Measurements from ENCODE around the gene ATP1B4.

The ATP1B4 gene

GRCh38 chrX:120372667-120373370, 10.9 kb downstream of the ATP1B4 start:
- no peak for DNase-seq

DNA sequence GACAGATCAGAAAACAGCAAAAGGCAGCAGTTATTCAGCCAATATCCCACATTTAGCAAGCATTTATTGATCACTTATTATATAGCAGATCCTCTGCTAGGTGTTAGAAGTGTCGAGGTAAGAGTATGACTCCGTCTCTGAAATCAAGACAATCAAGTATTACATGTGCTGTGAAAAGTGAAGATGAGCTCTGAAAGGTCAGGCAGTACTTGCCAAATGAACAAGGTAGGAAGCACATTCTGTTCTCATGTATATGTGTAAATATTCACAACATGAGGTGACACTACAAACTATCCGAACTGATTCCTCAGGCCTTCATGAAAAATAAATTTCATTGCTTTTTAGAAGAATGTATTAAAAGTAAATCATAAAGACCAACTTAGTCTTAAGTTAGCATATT, 15.3 kb downstream of the ATP1B4 start:
- no peak for DNase-seq

- no peak for DNase-seq
Observed at GRCh38 chrX:120377715-120378114, 15.8 kb downstream of the ATP1B4 start.

DNA sequence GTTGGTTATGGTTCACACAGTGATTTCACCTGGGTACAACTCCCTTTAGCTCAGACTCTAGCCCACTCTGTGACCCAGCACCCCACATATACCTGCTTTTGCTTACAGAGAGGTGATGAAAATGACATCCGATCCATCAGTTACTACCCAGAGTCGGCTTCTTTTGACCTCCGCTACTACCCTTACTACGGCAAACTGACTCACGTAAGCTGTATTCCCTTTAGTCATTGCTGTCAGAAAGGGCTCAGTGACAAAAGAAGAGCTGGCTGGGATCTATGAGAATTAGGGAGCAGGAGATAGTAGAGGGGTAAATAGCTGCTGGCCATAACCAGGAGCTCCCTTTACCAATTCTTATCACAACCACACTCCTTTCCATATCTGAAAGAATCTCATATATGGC, 16.7 kb downstream of the ATP1B4 start:
- DNase-seq: no peak

GRCh38 chrX:120379937-120380681, 18.2 kb downstream of the ATP1B4 start:
- no peak for DNase-seq

- DNase-seq: no peak
Observed at GRCh38 chrX:120380699-120381098, 18.8 kb downstream of the ATP1B4 start.

GRCh38 chrX:120401301-120401700, 39.4 kb downstream of the ATP1B4 start:
- no peak for DNase-seq

- DNase-seq: no peak
Observed at GRCh38 chrX:120402369-120402768, 40.5 kb downstream of the ATP1B4 start.

- DNase-seq: no peak
Observed at GRCh38 chrX:120406638-120407037, 44.7 kb downstream of the ATP1B4 start.

- no peak for DNase-seq
Observed at GRCh38 chrX:120408168-120408567, 46.3 kb downstream of the ATP1B4 start.

DNA sequence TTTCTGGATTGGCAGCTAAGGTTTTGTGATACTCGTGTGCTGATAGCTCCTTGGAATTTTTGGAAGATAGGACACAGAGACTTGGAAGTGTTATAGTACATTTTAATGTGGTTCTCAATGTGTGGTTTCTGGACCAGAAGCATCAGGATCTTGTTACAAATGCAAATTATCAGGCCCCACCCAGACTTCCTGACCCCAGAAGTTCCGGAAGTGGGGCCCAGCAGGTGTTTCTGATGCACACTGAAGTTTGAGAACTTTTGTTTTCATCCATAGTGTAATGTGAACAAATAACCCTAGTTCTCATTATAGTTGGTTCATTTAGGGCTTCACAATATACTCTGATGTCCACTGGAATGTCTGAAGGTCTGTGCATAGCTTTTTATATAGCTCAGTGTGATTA, 57.6 kb downstream of the ATP1B4 start:
- no peak for DNase-seq

- no peak for DNase-seq
Observed at GRCh38 chrX:120426599-120426998, 64.7 kb downstream of the ATP1B4 start.

DNA sequence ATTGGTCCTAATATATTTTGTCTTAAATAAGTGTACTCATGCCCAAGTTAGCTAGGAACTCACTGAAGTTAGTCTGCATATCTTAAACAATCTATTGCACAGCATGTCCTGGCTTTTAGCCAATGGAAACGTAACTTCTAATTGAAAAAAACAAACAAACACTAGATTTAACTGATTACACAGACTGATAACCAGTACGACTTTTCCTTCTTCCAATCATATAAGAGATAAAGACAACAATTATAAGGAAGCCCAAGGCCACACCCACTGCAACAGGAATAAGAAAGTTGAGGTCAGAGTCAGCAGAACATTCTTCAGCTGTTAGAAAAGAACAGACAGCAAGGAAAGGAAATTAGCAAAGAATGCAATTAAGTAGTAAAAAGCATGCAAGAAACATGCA, 66.4 kb downstream of the ATP1B4 start:
- no peak for DNase-seq

DNA sequence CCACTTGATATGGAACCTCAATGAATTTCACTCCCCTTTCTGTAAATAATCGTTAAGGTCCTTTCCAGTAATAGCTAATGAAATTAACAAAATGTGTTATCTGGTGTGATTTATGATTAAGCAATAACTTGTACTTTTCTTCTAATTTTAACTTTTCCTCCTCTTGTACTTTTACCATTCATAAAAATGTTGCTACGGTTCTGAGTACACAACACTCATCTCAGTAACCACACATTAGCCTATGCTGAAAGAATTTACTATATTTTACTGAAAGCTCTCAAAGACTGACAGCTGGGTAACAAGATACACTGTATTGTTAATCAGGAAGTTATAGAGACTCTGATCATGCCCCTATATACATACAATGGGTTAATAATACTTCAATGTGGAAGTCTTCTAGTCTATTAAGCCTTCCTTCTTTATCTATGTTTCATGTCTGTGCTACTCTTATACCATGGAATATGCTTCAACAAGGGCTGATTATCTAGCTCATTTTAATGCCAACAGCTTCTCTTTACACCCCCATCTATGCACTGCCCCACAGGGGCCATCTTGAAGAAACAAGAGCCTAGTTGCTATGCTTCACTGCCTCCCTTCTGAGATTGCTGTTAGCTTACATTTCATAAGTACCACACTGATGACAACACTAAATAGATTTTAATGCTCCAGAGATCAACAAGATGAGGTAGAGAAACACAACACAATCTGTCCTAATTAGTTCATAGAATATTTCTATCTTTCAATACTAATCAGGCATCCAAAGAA, 68.1 kb downstream of the ATP1B4 start:
- DNase-seq: no peak
